NCI-H187 (cell line): ENCODE results near the gene ABR.
"Not testable (repeated sequence)": the region's sequence is repeated elsewhere in the genome, so short reads cannot be mapped to it uniquely, and the experiment has no call there.

ENCODE experiments used
- DNase-seq, 2 experiments: peaks; one replicate each; lab custom pipeline; 2025; lab: John Stamatoyannopoulos, UW

Gene ABR

DNA sequence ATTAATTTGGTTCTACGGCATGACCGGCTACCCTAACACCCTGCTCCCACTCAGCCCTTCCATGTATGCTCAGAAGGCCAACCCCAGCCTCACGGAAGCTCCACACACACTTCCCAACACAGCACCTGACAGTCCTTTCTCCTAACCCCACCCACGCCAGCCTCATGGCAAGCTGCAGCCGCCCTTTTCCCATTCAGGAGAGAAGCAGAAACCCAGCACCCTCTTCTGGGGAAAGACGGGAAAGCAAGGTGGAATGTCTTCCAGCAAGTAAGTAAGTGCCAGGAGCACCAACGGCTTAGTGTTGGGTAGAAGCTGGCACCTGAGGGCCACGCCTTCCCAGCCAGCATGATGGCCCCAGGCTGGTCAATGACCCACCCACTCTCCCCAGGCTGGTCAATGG lies 32.1 kb downstream of the ABR start:
- peak; percentile 5 to 52 for DNase-seq

DNA sequence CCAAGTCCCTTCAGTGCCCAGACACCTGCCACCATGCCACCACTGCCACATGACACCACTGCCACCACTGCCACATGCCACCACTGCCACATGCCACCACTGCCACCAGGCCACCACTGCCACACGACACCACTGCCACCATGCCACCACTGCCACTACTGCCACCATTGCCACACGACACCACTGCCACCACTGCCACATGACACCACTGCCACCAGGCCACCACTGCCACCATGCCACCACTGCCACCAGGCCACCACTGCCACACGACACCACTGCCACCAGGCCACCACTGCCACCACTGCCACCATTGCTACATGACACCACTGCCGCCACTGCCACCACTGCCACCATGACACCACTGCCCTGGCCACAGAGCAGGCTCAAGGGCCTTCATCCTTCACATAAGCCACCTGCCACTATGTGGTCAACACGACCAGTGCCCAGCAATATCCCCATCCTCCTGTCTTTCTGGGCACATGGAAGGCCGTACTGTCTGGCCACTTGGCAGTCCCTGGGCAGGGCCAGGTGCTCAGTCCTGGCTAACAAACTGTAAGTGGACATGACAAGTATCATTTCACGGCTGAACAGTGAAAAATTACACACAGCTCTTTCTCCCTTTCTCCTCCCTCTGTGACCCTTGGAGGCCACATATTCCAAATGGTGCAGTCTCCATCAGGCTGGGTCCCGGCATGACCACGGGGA lies 33.1 kb downstream of the ABR start:
- no peak for DNase-seq

DNA sequence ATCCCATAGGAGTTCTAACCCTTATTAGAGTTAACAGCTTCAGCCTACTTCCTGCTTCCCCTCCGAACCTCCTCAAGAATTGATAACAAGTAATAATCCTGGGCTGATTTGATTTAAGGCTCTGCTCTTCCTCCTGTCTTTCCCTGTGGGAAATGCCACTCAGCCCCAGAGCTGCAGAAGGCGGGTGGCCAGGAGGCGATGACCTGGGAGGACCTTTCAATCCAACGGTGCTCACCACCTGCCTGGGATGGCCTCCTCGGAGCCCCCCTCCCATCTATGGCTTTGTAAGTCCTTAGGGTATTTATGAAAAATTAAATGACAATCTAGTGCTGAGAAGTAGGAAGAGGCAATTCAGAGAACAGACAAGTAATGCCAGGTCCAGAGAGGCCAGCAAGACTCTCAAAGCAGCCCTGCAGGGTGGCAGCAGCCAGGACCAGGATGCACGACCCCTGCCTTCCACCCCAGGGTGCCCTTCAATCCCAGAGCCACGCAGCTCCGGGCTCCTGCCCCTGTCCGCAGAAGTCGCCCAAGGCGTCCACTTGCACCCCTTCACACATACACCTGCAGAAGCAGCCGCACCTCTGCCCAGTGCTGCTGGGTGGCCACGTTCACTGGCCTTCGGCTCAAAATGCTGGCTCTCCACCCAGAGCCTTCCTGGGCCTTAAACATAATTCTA lies 34.3 kb downstream of the ABR start:
- DNase-seq: no peak

DNA sequence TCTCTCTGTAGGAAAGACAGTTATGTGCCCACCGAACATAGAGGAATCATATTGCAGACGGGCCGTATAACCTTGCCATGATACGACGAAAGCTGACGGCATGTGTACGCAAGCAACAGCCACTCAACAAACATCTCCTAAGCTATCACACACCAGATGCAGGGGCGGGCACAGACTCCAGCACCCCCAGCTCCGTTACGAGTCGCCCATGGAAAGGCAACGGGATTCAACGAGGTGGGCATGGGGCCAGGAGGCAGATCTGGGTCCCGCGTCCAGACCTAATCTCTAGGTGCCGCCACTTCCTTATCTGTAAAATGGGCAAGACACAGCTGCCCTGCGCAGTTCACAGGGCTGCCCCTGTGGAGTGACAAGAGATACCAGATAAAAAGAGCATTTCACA lies 35.6 kb downstream of the ABR start:
- no peak for DNase-seq

DNA sequence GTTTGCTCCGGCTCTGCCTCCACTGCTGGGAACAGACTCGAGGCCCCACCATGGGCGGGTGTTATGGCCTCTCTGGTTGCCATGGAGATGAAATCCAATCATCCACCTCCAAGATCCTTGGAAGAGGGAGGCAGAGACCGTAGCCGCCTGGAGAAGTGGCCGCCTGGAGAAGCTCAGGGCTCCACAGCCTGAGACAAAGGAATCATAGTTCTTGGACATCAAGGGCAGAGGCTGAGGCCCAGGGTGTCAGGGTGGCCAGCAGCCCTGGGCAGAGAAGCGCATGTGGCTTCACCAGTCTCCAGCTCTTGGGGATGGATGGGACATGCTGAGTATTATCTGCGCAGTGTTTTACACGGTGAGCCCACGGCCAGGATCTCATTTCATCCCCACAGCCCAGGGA lies 36.2 kb downstream of the ABR start:
- peak; percentile 23 to 75 for DNase-seq

DNA sequence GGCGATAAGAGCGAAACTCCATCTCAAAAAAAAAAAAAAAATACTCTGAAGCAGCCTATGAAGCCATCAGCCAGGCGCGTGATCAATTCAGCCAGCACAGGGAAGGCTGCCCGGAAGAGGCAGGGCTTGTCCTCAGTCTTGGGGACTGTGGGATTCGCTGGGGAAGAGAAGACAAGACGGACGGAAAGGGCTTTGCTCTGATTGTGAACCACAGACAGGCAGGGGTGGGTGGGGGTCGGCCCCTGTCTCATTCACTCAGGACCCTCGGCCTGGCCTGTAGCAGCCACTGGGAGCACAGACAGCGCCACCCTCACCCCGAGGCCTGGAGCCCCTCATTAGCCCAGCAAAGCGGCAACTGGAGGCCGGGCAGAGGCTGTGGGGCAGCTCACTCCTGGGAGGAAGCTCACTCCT lies 37.2 kb downstream of the ABR start:
- no peak for DNase-seq

DNA sequence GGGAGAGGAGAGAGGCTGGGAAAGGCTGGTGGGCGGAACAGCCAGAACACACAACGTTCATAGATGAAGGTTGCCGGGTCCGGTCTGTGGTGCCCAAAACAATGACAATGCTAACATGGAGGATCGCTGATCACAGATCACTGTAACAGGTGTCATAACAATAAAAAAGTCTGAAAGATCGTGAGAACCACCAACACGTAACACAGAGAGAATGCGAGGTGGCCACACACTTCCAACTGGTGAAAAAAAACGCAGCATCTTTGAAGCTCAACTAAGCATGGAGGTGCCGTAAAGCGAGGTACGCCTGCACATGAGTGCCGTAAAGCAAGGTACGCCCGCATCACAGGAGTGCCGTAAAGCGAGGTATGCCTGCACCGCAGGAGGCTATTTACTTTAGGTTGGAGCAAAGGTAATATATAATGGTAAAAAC lies 42.3 kb downstream of the ABR start:
- peak; percentile 33 to 56 for DNase-seq

DNA sequence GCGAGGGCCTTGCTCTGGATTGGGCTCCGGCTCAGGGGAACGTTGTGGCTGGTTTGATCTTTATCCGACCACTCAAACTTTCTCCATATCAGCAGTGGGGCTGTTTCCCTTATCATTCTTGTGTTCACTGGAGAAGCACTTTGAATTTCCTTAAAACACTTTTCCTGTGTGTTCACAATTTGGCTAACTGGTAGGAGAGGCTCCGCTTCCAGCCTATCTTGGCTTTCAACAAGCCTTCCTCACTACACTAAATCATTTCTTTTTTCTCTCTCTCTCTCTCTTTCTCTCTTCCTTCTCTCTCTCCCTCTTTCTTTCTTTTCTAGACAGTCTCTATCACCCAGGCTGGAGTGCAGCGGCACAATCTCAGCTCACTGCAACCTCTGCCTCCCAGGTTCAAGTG lies 43.0 kb downstream of the ABR start:
- DNase-seq: no peak

DNA sequence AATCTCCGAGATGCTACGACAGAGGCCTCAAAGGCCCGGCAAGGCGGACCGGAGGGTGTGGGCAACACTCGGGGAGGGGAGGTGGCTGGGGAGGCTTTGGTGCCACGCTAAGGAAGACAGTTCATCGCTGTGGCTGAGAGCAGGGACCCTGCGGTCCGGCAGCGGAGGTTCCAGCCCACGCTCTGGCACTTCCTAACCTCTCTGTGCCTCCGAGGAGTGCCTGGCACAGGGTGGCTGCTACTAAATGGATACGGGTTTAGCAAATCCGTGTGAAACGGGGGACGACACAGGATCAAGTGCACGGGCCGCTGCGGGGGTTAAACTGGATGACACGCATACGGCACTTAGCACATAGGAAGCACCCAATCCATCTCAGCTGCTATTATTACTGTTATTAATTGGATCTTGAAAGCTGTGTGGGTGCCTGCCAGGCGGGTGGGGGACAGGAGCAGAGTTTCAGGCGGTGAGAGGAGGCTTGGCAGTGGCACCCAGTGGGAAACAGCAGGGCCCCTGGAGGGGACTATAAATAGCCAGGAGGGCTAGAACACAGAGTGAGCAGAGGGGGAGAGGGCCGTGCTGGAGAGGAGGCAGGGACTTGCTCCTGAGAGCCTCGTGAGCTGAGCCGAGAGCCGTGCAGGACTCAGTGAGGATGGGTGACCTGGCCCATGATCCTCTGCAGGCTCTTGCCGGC lies 45.0 kb downstream of the ABR start:
- DNase-seq: no peak

DNA sequence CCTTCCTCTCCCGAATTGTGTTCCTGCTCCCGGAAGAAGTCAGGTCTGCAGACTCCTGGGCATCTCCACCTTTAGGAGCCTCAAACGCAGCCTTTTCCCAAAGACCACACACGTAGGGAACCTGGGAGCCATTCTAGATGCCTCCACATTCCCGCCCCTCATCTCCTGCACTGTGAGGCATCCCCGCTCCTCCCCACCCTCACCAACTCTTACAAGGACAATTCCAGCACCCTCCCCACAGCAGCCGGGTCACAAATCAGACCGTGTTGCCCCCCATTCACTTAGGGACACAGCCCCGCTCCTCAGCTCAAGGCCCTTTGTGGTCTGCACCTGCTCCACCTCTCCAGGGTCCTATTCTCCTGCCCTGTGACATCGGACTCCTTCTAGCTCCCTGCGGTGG lies 49.6 kb downstream of the ABR start:
- no peak for DNase-seq

DNA sequence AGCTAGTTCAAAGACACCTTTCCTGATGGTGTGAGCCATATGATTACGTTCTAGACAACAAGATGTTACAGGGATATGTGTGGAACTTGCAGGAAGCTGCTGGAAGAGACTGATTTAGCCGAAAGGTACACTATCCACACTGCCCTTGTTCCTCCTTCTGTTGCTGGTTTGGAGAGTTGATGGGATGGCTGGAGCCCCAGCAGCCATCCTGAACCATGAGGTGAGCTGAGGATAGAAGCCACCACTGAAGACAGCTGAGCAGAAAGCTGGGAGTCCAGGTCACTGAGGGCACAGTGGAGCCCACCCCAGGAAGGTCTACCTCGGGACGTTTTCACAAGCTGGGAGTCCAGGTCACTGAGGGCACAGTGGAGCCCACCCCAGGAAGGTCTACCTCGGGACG lies 51.3 kb downstream of the ABR start:
- not testable (repeated sequence) for DNase-seq

DNA sequence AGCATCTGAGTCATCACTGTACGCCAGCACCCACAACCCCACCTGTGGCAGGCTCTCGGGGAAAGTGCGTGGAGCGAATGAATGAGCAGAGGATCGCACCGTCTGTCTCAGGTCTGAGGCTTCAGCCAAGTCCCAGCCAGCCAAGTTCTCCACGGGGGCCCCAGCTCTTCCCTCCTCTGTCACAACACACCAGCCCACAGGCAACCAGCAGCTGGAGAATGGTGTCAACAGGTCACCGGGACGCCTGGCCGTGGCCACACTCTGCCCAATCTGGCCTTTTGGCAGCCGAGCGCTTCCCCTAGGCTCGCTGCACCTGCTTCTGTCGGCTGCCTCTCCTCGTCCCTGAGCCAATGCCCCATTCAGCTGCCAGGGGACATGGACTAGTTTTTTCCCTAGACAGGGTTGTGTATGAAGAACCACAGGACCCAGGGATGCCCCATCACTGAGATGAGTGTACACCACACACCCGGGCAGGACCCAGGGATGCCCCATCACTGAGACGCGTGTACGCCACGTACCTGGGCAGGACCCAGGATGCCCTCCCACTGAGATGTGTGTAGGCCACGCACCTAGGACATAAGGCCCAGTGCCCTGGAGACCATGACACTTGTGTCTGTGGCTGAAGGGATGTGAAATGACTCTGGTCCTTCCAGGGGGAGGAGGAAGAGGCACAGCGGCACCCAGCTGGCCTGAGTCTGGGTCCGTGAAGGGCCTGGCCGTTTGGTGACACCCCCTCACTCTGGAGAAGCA lies 52.8 kb downstream of the ABR start:
- DNase-seq: no peak

DNA sequence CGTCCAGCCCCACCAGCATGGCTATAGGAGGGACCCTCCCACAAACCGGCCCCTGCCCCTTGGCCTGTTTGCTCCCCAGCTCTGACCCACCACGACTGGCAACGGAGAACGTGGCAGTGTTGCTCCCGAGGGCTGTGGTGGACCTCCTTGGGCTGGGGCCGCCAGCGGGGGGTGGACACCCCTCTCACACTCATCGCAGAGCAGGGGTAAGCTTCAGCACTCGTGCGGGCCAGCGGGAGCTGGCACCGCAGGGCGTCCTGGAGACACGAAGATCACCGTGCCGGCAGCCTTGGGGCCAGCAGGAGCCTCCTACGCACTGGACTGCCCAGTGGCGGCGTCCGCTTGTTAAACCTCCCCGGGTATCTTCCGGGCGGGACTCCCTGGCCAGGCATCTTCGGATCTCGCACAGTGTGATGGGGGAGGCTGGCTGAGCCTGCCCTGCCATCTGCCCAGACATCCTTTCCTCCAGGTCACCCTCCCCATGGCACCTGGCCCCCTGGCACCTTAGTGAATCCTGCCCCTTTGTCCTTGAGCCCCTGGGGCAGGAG lies 53.5 kb downstream of the ABR start:
- no peak for DNase-seq

DNA sequence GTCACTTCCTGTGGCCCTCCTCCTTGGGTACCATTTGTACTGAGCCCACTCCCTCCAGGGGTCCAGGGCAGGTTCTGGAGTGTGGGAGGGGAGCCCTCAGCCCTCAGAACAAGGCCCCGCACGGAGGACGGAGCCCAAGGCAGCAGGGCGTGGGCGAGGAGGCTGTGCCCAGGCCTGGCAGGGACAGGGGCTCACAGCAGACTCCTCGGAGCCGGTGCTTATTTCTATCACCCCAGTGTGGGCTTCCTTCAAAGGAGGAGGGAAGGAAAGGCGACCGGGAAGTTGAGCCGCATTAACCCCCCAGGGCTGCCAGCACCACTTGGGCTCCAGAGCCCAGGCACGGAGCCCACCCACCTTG lies 54.0 kb downstream of the ABR start:
- no peak for DNase-seq

DNA sequence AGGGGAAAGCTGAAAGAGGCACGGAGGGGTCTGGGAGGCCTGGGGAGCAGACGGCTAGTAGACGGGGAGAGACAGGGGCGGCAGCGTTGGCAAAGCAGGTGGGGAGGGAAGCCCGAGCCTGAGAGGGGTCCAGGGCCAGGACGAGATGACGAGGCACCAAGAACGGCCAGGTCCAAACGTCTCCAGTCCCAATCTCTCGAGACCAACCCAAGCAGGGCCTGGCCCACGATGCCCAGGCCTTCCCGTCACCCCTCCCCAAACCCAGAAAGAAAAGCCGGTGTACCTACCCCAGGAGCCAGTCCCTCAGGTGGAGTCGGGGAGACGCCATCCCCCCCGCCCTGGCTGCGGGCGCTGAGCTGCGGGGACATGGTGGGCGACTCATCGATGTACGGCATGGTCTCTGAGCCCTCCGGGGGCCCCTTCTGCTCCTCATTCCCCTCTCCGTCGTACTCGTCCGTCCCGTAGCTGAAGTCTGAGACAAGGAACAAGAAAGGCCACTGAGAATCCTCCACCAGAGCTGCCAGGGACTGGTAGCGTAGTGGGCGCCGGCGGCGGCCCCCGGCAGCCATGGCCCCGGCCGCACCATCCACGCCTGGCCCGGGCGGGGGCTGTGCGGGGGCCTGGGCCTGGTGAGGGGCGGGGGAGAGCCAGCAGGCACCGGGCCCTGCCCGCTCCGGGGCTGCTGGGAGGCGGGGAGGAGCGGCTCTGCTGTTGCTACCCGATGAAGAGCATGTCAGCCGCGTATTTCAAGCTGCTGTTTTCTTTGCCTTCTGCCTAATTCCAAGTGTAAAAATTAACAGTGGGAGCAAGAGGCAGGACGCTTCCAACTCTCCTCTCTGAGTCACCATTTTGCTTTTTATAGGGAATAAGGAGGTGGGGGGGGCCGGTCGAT lies 54.6 kb downstream of the ABR start:
- no peak for DNase-seq

DNA sequence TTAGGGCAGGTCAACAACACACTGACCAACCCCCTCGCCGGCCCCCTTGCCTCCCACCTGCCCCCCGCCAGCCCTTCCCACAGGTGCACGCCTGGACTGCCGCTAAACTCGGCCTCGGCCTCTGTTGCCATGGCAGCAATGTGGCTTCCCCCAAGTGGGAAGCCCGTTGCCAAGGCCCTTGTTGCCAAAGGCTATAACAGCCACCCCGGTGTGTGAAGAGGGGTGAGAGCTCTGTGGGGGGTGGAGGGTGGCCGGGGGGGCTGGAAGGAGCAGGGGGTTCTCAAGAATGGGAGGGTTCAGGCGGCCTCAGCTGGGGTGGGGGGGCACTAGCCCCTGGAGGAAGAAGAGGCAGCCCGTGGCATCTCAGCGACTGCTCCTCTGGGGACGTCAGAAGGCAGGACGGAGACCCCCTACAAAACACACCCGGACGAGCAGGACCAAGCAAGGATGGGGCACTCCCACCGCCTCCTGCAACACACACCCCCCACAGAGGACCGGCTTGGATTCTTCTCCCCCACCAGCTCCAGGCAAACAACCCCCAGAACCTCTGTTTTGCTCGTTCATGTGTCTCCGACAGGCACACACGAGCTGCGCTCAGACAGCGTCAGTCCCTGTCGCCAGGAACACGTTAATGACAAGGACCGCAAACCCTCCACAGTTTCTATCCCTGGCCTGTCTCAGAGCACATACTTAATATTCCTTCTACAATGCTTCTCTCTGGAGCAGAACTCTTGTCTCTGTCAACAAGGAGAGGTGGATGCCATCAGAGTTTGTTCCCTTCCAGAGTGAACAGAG lies 55.7 kb downstream of the ABR start:
- DNase-seq: peak in 1 of 2 experiments; percentile 42

DNA sequence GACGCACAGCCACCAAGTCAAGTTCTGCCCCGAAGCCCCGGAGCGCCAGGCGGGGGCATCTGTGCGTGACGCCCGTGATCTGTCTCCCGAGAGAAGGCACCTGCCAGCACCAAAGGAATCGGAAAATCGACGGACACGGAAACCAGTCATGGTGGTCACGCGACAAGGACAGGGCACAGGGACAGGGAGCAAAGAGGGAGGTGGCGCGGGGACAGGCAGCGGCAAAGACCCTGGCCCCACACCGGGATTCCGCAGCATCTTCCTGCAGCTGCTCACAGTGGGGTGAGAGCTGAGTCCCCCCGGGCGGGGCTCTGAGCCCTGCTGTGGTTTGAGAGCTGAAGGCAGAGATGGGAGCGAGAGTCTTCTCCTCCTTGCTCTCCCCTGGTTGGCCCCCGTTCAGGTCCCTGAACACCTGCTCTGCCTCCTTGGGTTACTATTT lies 56.4 kb downstream of the ABR start:
- no peak for DNase-seq

DNA sequence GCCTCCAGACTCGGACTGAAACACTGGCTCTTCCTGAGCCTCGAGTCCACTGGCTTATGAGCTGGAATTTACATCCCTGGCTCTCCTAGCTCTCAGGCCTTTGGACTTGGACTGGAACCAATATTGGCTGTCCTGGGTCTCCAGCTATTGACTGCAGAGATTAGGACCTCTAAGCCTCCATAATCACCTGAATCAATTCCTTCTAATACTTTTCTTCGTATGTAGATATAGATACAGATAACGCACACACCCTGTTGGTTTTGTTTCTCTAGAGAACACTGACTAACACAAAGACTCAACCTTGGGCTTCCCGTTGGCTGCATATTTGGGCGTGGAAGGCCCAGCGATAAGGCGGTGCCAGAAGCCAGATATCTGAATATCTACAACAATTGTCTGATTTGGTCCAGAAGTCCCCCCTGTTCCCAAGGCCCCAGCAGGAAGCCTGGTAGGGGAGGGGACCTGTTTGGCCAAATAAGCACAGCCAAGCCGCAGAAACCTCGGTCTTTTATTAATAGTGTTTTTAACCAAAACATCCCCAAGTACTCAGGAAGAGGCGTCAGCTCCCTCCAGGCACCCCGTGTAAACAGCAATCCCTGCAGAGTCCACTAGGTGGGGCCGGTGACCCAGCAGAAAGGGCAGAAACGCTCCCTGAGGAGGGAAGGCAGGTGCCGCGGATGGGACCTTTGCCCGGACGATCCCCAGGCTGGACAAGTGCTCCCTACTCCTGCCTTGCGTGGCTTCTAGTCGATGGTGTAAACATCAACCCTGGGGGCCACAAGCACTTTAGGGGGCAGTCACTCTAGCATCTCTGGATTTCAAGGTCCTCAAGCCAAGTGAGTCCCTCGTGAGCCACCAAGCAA lies 57.0 kb downstream of the ABR start:
- DNase-seq: peak; percentile 5 to 47

DNA sequence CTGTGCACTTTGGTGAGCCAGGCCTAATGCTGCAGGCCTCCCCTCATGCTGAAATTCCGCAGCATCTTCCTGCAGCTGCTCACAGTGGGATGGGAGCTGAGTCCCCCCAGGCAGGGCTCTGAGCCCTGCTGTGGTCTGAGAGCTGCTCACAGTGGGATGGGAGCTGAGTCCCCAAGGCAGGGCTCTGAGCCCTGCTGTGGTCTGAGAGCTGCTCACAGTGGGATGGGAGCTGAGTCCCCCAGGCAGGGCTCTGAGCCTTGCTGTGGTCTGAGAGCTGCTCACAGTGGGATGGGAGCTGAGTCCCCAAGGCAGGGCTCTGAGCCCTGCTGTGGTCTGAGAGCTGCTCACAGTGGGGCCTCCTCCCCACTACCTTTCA lies 58.4 kb downstream of the ABR start:
- not testable (repeated sequence) for DNase-seq
